ENCODE data around the gene R3HDM1. TPM values are rescaled to one million over a fixed set of nuclear protein-coding genes. Genes with fewer than 3 reads are reported as not detected.
"Not testable (repeated sequence)": the region's sequence is repeated elsewhere in the genome, so short reads cannot be mapped to it uniquely, and the experiment has no call there.

Gene R3HDM1
- total and polyA plus RNA-seq, 11 donors, result 5.7 to 24.3 (median 17.0) TPM

GRCh38 chr2:135698838-135699237 is 167.6 kb downstream of the R3HDM1 start:
- TF ChIP-seq POLR2A (IDR thresholded peaks at IDR 0.05), result no peak
- no peak for TF ChIP-seq CTCF (IDR thresholded peaks at IDR 0.05)
- intact Hi-C loops (cut with DNase I), result no loop called here
- Histone ChIP-seq H3K9me3 (no peaks in the 10 kb centered on the region), H3K4me1 (peaks cover 0 to 9% (median 0%) of the 10 kb centered on the region in 12 donors), H3K4me3 (no peak overlapping the region), H3K27ac (no peak overlapping the region), H3K27me3 (no peaks in the 10 kb centered on the region), H3K36me3 (peaks cover 0 to 12% (median 0%) of the 10 kb centered on the region in 9 donors)
- WGBS, 4 donors, result 94 to 96% (median 95%) methylated on average over 2 of the region's 2 CpGs
- DNase-seq (no peak), ATAC-seq (no peak)

- no peak overlapping the region for H3K27ac ChIP-seq
- H3K4me1 ChIP-seq, result no peaks in the 10 kb centered on the region
- ATAC-seq (no peak), DNase-seq (no peak)
- no peak overlapping the region for H3K4me3 ChIP-seq
- 80 to 91% (median 86%) methylated on average over 2 of the region's 2 CpGs for WGBS, 4 donors
- peaks cover 0 to 3% (median 0%) of the 10 kb centered on the region in 9 donors for H3K36me3 ChIP-seq
- H3K27me3 ChIP-seq, result no peaks in the 10 kb centered on the region
- intact Hi-C loops (cut with DNase I), result loop anchor here in 2 of 10 donors (10.0 kb wide), 1 partner anchor 227 kb away; no protein-coding TSS in a partner anchor
- TF ChIP-seq POLR2A (IDR thresholded peaks at IDR 0.05), result no peak
- TF ChIP-seq CTCF (IDR thresholded peaks at IDR 0.05), result no peak
- H3K9me3 ChIP-seq, result no peaks in the 10 kb centered on the region
Observed at GRCh38 chr2:135701442-135701841, 170.2 kb downstream of the R3HDM1 start.

GRCh38 chr2:135703300-135703699 is 172.0 kb downstream of the R3HDM1 start:
- DNase-seq, result no peak
- no peaks in the 10 kb centered on the region for H3K9me3 ChIP-seq
- no peak for ATAC-seq
- H3K36me3 ChIP-seq, result peaks cover 0 to 2% (median 0%) of the 10 kb centered on the region in 9 donors
- H3K27ac ChIP-seq, result no peak overlapping the region
- no peak overlapping the region for H3K4me3 ChIP-seq
- 13 to 42% (median 21%) methylated on average over 1 of the region's 1 CpG for WGBS, 4 donors
- no peaks in the 10 kb centered on the region for H3K27me3 ChIP-seq
- TF ChIP-seq POLR2A (IDR thresholded peaks at IDR 0.05), result no peak
- TF ChIP-seq CTCF (IDR thresholded peaks at IDR 0.05), result no peak
- intact Hi-C loops (cut with DNase I), result loop anchor here in 2 of 10 donors (10.0 kb wide), 1 partner anchor 228 kb away; no protein-coding TSS in a partner anchor
- H3K4me1 ChIP-seq, result no peaks in the 10 kb centered on the region

DNA sequence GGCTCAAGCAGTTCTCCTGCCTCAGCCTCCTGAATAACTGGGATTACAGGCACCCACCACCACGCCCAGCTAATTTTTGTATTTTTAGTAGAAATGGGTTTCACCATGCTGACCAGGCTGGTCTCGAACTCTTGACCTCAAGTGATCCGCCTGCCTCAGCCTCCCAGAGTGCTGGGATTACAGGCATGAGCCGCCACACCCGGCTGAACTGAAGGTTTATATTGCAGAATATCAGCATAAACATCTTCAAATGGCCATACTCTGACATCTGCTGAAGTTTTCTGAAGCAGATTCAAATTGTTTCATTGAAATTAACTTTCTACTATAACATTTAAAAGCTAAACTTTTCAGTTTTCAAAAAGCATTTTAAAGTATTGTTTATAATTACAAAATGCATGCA is 172.8 kb downstream of the R3HDM1 start:
- 93 to 99% (median 96%) methylated on average over 5 of the region's 5 CpGs for WGBS, 4 donors
- H3K36me3 ChIP-seq, H3K27ac ChIP-seq, H3K9me3 ChIP-seq, H3K4me3 ChIP-seq, ATAC-seq, DNase-seq, H3K27me3 ChIP-seq, H3K4me1 ChIP-seq: not testable (repeated sequence)
- intact Hi-C loops (cut with DNase I), result loop anchor here in 2 of 10 donors (10.0 kb wide), 1 partner anchor 229 kb away; no protein-coding TSS in a partner anchor

DNA sequence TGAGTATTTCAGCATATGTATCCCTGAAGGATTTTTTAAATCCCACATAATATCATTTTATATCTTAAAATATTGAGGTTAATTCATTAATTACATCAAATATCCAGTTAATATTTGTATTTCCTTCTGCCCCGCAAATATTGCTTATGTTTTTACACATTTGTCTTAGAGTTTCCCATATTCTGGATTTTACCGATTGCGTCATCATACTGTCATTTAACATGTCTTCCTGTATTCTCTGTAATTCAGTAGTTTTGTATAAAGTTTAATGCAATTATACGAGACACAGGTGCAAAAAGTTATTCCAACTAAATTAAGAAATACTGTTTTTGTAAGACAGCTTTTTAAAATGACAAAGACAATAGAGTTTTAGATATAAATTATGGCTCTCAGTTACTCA is 176.9 kb downstream of the R3HDM1 start:
- intact Hi-C loops (cut with DNase I), result loop anchor here in 7 of 10 donors (2.0 to 10.0 kb wide), 6 partner anchors 233 to 721 kb away; no protein-coding TSS in a partner anchor
- 93 to 98% (median 95%) methylated on average over 4 of the region's 4 CpGs for WGBS, 4 donors
- peaks cover 0 to 13% (median 3%) of the 10 kb centered on the region in 9 donors for H3K36me3 ChIP-seq

More for the DNA sequence above, 176.9 kb downstream of the R3HDM1 start:
- H3K27me3 ChIP-seq, result no peaks in the 10 kb centered on the region
- no peak overlapping the region for H3K4me3 ChIP-seq
- ATAC-seq, result no peak
- TF ChIP-seq POLR2A (IDR thresholded peaks at IDR 0.05) (no peak), CTCF (IDR thresholded peaks at IDR 0.05) (no peak)
- no peaks in the 10 kb centered on the region for H3K4me1 ChIP-seq
- H3K9me3 ChIP-seq, result no peaks in the 10 kb centered on the region
- no peak overlapping the region for H3K27ac ChIP-seq
- DNase-seq, result no peak

All from heart left ventricle (tissue), 16 donors.